HCT116 (cell line): ENCODE results near the gene GPR84. TPM values are rescaled to one million over a fixed set of nuclear protein-coding genes. Genes with fewer than 3 reads are reported as not detected.

Source experiments
- ATAC-seq: fragments of 200-7000 bp; cut with Tn5 transposase; 2 replicates; pipeline ENCODE4 v1.9.1; 2020; ENCODE audit warnings: mild to moderate bottlenecking, moderate library complexity
- BruUV-seq: library from RNA; stranded (reverse); fragments of 400-500 nt; replicated peaks from 2 replicates; lab custom pipeline; 2021; lab: Mats Ljungman, UMichigan
- CTCF ChIA-PET: fragments of 300-600 bp; sonication (Branson Sonifier 250); formaldehyde crosslinking; loops from one replicate; lab custom pipeline; 2021; ENCODE audit warnings: antibody characterized with exemption; lab: Charles Lee
- POLR2A ChIA-PET: fragments of 300-600, 350-600 bp; sonication (Branson Sonifier 250); formaldehyde crosslinking; loops from one replicate; lab custom pipeline; 2021; ENCODE audit warnings: antibody characterized with exemption; lab: Charles Lee
- RAD21 ChIA-PET, 2 experiments: fragments of 300-600 bp; sonication (Branson Sonifier 250); formaldehyde crosslinking; loops; one replicate each; lab custom pipeline; 2023; ENCODE audit warnings: low total read pairs in 2 of 2; ENCODE audit not compliant: uncharacterized antibody in 2 of 2, unreplicated experiment in 2 of 2, low non-redundant PET in 1 of 2; lab: Charles Lee
- DNase-seq: peaks from one replicate; pipeline ENCODE4 v3.0.0-alpha.2; 2010; ENCODE audit warnings: low read depth, low spot score
- H2AFZ ChIP-seq: fragments of 200-600 bp; shearing (Covaris generic), sonication (generic); 2 replicates; pipeline ENCODE4 v1.6.1; 2017; ENCODE audit warnings: low read depth, mixed run types, mixed read lengths, antibody characterized with exemption, low read length; ENCODE audit not compliant: poor library complexity, severe bottlenecking
- H3K27ac ChIP-seq: 2 replicates; pipeline ENCODE4 v1.5.1; 2012; ENCODE audit warnings: low read depth, low read length
- H3K27me3 ChIP-seq: fragments of 200-600 bp; sonication (generic); 2 replicates; pipeline ENCODE4 v1.6.1; 2016; ENCODE audit warnings: mixed run types, low read length, mixed read lengths; ENCODE audit not compliant: insufficient read depth
- H3K36me3 ChIP-seq, 2 experiments: fragments of 200-500 bp in 1 of 2; fragments of 200-600 bp in 1 of 2; sonication (Bioruptor generic) in 1 of 2; sonication (generic) in 1 of 2; 2 replicates each; pipeline versions ENCODE4 v1.5.1 to v1.6.1; 2014 to 2016; ENCODE audit warnings: low read length in 2 of 2, inconsistent platforms in 1 of 2, mixed read lengths in 1 of 2, mixed run types in 1 of 2; ENCODE audit not compliant: insufficient read depth in 2 of 2, control insufficient read depth in 1 of 2
- H3K4me1 ChIP-seq, 2 experiments: fragments of 200-600 bp in 1 of 2; sonication (generic) in 1 of 2; 2 replicates each; pipeline versions ENCODE4 v1.5.1 to v1.6.1; 2012 to 2017; ENCODE audit warnings: low read length in 2 of 2, inconsistent platforms in 1 of 2, mild to moderate bottlenecking in 1 of 2, mixed read lengths in 1 of 2, mixed run types in 1 of 2, moderate library complexity in 1 of 2; ENCODE audit not compliant: insufficient read depth in 2 of 2, control insufficient read depth in 1 of 2
- H3K4me2 ChIP-seq: fragments of 200-600 bp; sonication (generic); 2 replicates; pipeline ENCODE4 v1.6.1; 2017; ENCODE audit warnings: mixed run types, low read length, mixed read lengths
- H3K4me3 ChIP-seq, 2 experiments: fragments of 200-600 bp in 1 of 2; sonication (generic) in 1 of 2; replicated peaks in 1 of 2; 2 replicates each; pipeline ENCODE4 v1.5.1; 2011 to 2016; ENCODE audit warnings: low read length in 2 of 2, control low read depth in 1 of 2, low read depth in 1 of 2, mild to moderate bottlenecking in 1 of 2, mixed read lengths in 1 of 2, mixed run types in 1 of 2
- H3K79me2 ChIP-seq: fragments of 200-600 bp; sonication (generic); 2 replicates; pipeline ENCODE4 v1.6.1; 2017; ENCODE audit warnings: mild to moderate bottlenecking, mixed run types, low read length, moderate library complexity, mixed read lengths; ENCODE audit not compliant: insufficient read depth
- H3K9ac ChIP-seq: fragments of 200-600 bp; sonication (generic); 2 replicates; pipeline ENCODE4 v1.6.1; 2016; ENCODE audit warnings: low read length, mixed read lengths
- H3K9me2 ChIP-seq: fragments of 200-600 bp; sonication (generic), shearing (Covaris generic); 2 replicates; pipeline ENCODE4 v1.6.1; 2017; ENCODE audit warnings: mixed run types, mild to moderate bottlenecking, moderate library complexity; ENCODE audit not compliant: insufficient read depth
- H3K9me3 ChIP-seq, 2 experiments: fragments of 200-500 bp in 1 of 2; fragments of 200-600 bp in 1 of 2; sonication (Bioruptor generic) in 1 of 2; sonication (generic) in 1 of 2; 2 replicates each; pipeline ENCODE4 v1.6.1; 2014 to 2017; ENCODE audit warnings: low read length in 2 of 2, mixed read lengths in 2 of 2, inconsistent platforms in 1 of 2, low read depth in 1 of 2, mild to moderate bottlenecking in 1 of 2, mixed run types in 1 of 2, moderate library complexity in 1 of 2; ENCODE audit not compliant: control insufficient read depth in 1 of 2, insufficient read depth in 1 of 2
- H4K20me1 ChIP-seq: fragments of 200-600 bp; sonication (generic), shearing (Covaris generic); 2 replicates; pipeline ENCODE4 v1.6.1; 2017; ENCODE audit warnings: mixed run types, mild to moderate bottlenecking, moderate library complexity; ENCODE audit not compliant: insufficient read depth
- CBX3 ChIP-seq: IDR thresholded peaks from 2 replicates; pipeline ENCODE4 v1.6.1; 2012; ENCODE audit warnings: low read depth
- CTCF ChIP-seq, 3 experiments: fragments of 200-600 bp in 1 of 3; sonication (generic) in 1 of 3; IDR thresholded peaks in 2 of 3; conservative IDR thresholded peaks in 1 of 3; 2 replicates each; pipeline ENCODE4 v1.5.1; 2012 to 2017; ENCODE audit warnings: low read depth in 2 of 3, low read length in 2 of 3, antibody characterized with exemption in 1 of 3, borderline replicate concordance in 1 of 3, control low read depth in 1 of 3, mild to moderate bottlenecking in 1 of 3, mixed read lengths in 1 of 3, mixed run types in 1 of 3, moderate library complexity in 1 of 3; ENCODE audit not compliant: insufficient read depth in 1 of 3
- EZH2 ChIP-seq: fragments of 200-600 bp; sonication (generic); IDR thresholded peaks from 2 replicates; pipeline ENCODE4 v1.6.1; 2017; ENCODE audit warnings: antibody characterized with exemption, mixed run types
- EZH2phosphoT487 ChIP-seq: fragments of 200-600 bp; IDR thresholded peaks from 2 replicates; pipeline ENCODE4 v1.6.1; 2018; ENCODE audit warnings: antibody characterized with exemption, borderline replicate concordance
- FOSL1 ChIP-seq: IDR thresholded peaks from 2 replicates; pipeline ENCODE4 v1.6.1; 2012; ENCODE audit warnings: low read depth
- RAD21 ChIP-seq: IDR thresholded peaks from 2 replicates; pipeline ENCODE4 v1.6.1; 2012; ENCODE audit warnings: low read depth, mild to moderate bottlenecking
- ZNF274 ChIP-seq: fragments of 200-500 bp; sonication (Bioruptor generic); IDR thresholded peaks from 2 replicates; pipeline ENCODE4 v1.6.1; 2014; ENCODE audit warnings: mild to moderate bottlenecking, low read depth, low read length, inconsistent platforms
- intact Hi-C: fragments of 100-400 bp; cut with micrococcal nuclease; formaldehyde crosslinking; loops from 2 replicates; pipeline ENCODE4 v1.10.0; 2022
- total RNA-seq: library from RNA; stranded (reverse); gene quantifications from one replicate; pipeline ENCODE4 v1.2.1, GENCODE V29; 2021; ENCODE audit not compliant: unreplicated experiment
- TF ChIP-seq, protein P1 (sequence below): IDR thresholded peaks from 2 replicates; pipeline ENCODE4 v1.6.1; 2011; ENCODE audit warnings: mild to moderate bottlenecking, low read length, moderate library complexity; ENCODE audit not compliant: insufficient replicate concordance; ENCODE audit errors: extremely low read depth
- TF ChIP-seq, protein P2 (sequence below): IDR thresholded peaks from 2 replicates; pipeline ENCODE4 v1.6.1; 2012; ENCODE audit warnings: low read depth

The GPR84 gene
- total RNA-seq, 1 experiment from 2014 or later, result not detected

- no TSS peak for BruUV-seq
Measured at GRCh38 chr12:54350743-54351142, 13.5 kb downstream of the GPR84 start.

DNA sequence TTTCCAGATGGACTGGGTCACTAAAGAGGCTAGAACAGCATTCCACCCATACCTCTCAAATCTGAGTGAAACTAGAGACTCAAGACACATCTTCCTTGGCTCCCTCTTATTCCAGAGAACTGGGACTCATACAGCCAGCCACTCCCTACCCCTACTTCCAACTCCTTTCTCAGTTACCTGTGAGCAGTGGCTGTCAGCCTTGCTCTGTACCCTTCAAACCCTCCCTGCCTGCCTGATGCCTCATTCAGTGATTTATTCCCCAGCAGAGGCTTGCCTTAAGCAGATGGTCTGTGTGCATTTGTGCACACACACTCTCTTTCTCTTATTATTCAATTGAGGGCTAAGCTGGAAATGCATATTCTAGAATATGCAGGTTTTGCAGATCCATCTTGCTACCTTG lies 14.6 kb downstream of the GPR84 start:
- intact Hi-C loops, result no loop called here
- DNase-seq, result no peak
- no peaks in the 10 kb centered on the region for H3K9me2 ChIP-seq
- H3K9ac ChIP-seq, result no peak overlapping the region
- H3K79me2 ChIP-seq, result no peaks in the 10 kb centered on the region; the same call in 1 of the 2 replicates
- no peak overlapping the region for H3K4me2 ChIP-seq
- TF ChIP-seq CTCF (IDR thresholded peaks at IDR 0.05 in 2 of 3, conservative IDR thresholded peaks at IDR 0.05 in 1 of 3; ENCODE audit: borderline replicate concordance in 1 of 3, insufficient read depth in 1 of 3, low read depth in 2 of 3, low read length in 2 of 3), result no peak
- TF ChIP-seq, protein P1, sequence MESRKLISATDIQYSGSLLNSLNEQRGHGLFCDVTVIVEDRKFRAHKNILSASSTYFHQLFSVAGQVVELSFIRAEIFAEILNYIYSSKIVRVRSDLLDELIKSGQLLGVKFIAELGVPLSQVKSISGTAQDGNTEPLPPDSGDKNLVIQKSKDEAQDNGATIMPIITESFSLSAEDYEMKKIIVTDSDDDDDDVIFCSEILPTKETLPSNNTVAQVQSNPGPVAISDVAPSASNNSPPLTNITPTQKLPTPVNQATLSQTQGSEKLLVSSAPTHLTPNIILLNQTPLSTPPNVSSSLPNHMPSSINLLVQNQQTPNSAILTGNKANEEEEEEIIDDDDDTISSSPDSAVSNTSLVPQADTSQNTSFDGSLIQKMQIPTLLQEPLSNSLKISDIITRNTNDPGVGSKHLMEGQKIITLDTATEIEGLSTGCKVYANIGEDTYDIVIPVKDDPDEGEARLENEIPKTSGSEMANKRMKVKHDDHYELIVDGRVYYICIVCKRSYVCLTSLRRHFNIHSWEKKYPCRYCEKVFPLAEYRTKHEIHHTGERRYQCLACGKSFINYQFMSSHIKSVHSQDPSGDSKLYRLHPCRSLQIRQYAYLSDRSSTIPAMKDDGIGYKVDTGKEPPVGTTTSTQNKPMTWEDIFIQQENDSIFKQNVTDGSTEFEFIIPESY, result no peak
- TF ChIP-seq, protein P2, sequence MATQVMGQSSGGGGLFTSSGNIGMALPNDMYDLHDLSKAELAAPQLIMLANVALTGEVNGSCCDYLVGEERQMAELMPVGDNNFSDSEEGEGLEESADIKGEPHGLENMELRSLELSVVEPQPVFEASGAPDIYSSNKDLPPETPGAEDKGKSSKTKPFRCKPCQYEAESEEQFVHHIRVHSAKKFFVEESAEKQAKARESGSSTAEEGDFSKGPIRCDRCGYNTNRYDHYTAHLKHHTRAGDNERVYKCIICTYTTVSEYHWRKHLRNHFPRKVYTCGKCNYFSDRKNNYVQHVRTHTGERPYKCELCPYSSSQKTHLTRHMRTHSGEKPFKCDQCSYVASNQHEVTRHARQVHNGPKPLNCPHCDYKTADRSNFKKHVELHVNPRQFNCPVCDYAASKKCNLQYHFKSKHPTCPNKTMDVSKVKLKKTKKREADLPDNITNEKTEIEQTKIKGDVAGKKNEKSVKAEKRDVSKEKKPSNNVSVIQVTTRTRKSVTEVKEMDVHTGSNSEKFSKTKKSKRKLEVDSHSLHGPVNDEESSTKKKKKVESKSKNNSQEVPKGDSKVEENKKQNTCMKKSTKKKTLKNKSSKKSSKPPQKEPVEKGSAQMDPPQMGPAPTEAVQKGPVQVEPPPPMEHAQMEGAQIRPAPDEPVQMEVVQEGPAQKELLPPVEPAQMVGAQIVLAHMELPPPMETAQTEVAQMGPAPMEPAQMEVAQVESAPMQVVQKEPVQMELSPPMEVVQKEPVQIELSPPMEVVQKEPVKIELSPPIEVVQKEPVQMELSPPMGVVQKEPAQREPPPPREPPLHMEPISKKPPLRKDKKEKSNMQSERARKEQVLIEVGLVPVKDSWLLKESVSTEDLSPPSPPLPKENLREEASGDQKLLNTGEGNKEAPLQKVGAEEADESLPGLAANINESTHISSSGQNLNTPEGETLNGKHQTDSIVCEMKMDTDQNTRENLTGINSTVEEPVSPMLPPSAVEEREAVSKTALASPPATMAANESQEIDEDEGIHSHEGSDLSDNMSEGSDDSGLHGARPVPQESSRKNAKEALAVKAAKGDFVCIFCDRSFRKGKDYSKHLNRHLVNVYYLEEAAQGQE, result no peak
- TF ChIP-seq EZH2, result no peak
- TF ChIP-seq EZH2phosphoT487, result no peak
- no peak for TF ChIP-seq CBX3
- TF ChIP-seq RAD21, result no peak
- TF ChIP-seq FOSL1, result no peak
- H3K27me3 ChIP-seq, result no peaks in the 10 kb centered on the region
- no TSS peak for BruUV-seq
- ChIA-PET CTCF (no interaction called here), POLR2A (no interaction called here), RAD21 (no interaction called here)
- H3K27ac ChIP-seq, result no peak overlapping the region
- H4K20me1 ChIP-seq, result no peaks in the 10 kb centered on the region
- H3K36me3 ChIP-seq, result peaks cover 38 to 47% of the 10 kb centered on the region in 2 experiments
- no peaks in the 10 kb centered on the region for H3K9me3 ChIP-seq
- H3K4me3 ChIP-seq, result no peak overlapping the region
- no peak for ATAC-seq
- peaks cover 0 to 2% of the 10 kb centered on the region in 2 experiments; a peak in 1 of 4 replicates for H3K4me1 ChIP-seq
- H2AFZ ChIP-seq, result no peak overlapping the region

More at GRCh38 chr12:54350743-54351142, 13.5 kb downstream of the GPR84 start:
- ATAC-seq, result no peak
- Histone ChIP-seq H3K9me2 (no peaks in the 10 kb centered on the region), H3K4me2 (no peak overlapping the region), H3K27me3 (no peaks in the 10 kb centered on the region), H3K4me1 (peaks cover 0 to 2% of the 10 kb centered on the region in 2 experiments; a peak in 1 of 4 replicates), H3K36me3 (peaks cover 38% of the 10 kb centered on the region in 2 experiments), H3K9me3 (no peaks in the 10 kb centered on the region), H2AFZ (no peak overlapping the region), H3K9ac (no peak overlapping the region)
- DNase-seq, result no peak
- intact Hi-C loops, result no loop called here
- ChIA-PET RAD21 (no interaction called here), CTCF (interaction anchor here (1.2 to 3.0 kb wide), 2 partner anchors 15 to 26 kb away, joined by 3 to 7 read pairs; partner anchors contain the start of gene COPZ1), POLR2A (interaction anchor here (1.0 kb wide), 1 partner anchor 73 kb away, joined by 3 read pairs; no protein-coding TSS in a partner anchor)
- no peak for TF ChIP-seq ZNF274
- TF ChIP-seq, all 23 proteins: peak for 0
- Histone ChIP-seq H4K20me1 (no peaks in the 10 kb centered on the region), H3K4me3 (no peak overlapping the region), H3K27ac (no peak overlapping the region), H3K79me2 (no peaks in the 10 kb centered on the region)
